ENCODE measurements around the gene ACACB.

ACACB gene

DNA sequence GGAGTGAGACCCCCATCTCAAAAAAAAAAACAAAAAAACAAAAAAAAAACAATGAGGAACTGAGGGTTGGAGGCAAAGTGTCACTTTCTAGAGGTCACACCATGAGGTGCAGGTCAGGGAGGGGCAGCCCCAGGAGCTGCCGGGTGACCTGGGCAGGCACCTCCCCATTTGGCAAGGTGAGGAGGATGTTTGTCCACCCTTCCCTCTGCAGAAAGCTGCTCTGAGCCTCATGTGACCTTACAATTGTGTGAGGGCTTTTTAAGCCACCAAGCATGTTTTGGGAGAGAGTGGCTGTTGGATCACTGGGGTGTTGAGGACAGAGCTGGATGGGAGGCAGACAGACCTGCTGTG is 143.1 kb downstream of the ACACB start:
- no peak overlapping the region for H2AFZ ChIP-seq (ENCODE audit: low read depth, low read length)
- H3K27me3 ChIP-seq (ENCODE audit: insufficient read depth, low read length, poor library complexity): no peaks in the 10 kb centered on the region
- H3K79me2 ChIP-seq (ENCODE audit: insufficient read depth, low read length): no peaks in the 10 kb centered on the region
- DNase-seq (no peak), ATAC-seq (ENCODE audit: insufficient read depth, low read depth) (no peak)
- no peaks in the 10 kb centered on the region for H3K36me3 ChIP-seq (ENCODE audit: insufficient read depth, low read length)
- no peaks in the 10 kb centered on the region for H3K9me3 ChIP-seq (ENCODE audit: insufficient read depth, low read length, severe bottlenecking)
- no peaks in the 10 kb centered on the region for H3K4me1 ChIP-seq (ENCODE audit: insufficient read depth, low read length)
- no peak for TF ChIP-seq CTCF (IDR thresholded peaks at IDR 0.05; ENCODE audit: borderline replicate concordance, extremely low read depth, low read length, poor library complexity, severe bottlenecking)
- TF ChIP-seq EZH2 (IDR thresholded peaks at IDR 0.05; ENCODE audit: borderline replicate concordance, low read depth, low read length, severe bottlenecking): no peak
- H3K27ac ChIP-seq (ENCODE audit: low read length): no peak overlapping the region
- H3K4me3 ChIP-seq (ENCODE audit: low read depth in 1 of 2, low read length in 2 of 2): no peak overlapping the region
- H4K20me1 ChIP-seq (ENCODE audit: insufficient read depth, low read length): no peaks in the 10 kb centered on the region
- H3K4me2 ChIP-seq (ENCODE audit: insufficient read depth, low read length): no peak overlapping the region
- no peak overlapping the region for H3K9ac ChIP-seq (ENCODE audit: low read depth, low read length)

GRCh38 chr12:109261087-109261486 is 144.7 kb downstream of the ACACB start:
- no peaks in the 10 kb centered on the region for H3K36me3 ChIP-seq (ENCODE audit: insufficient read depth, low read length)
- no peaks in the 10 kb centered on the region for H3K9me3 ChIP-seq (ENCODE audit: insufficient read depth, low read length, severe bottlenecking)
- H4K20me1 ChIP-seq (ENCODE audit: insufficient read depth, low read length): no peaks in the 10 kb centered on the region; the same call in 1 of the 2 replicates
- H3K4me2 ChIP-seq (ENCODE audit: insufficient read depth, low read length): no peak overlapping the region
- H3K4me3 ChIP-seq (ENCODE audit: low read depth in 1 of 2, low read length in 2 of 2): no peak overlapping the region
- no peak overlapping the region for H3K9ac ChIP-seq (ENCODE audit: low read depth, low read length)
- H3K79me2 ChIP-seq (ENCODE audit: insufficient read depth, low read length): no peaks in the 10 kb centered on the region
- no peak overlapping the region for H2AFZ ChIP-seq (ENCODE audit: low read depth, low read length)
- no peak for TF ChIP-seq CTCF (IDR thresholded peaks at IDR 0.05; ENCODE audit: borderline replicate concordance, extremely low read depth, low read length, poor library complexity, severe bottlenecking)
- H3K27ac ChIP-seq (ENCODE audit: low read length): no peak overlapping the region
- ATAC-seq (ENCODE audit: insufficient read depth, low read depth) (no peak), DNase-seq (no peak)
- no peaks in the 10 kb centered on the region for H3K4me1 ChIP-seq (ENCODE audit: insufficient read depth, low read length)
- no peaks in the 10 kb centered on the region for H3K27me3 ChIP-seq (ENCODE audit: insufficient read depth, low read length, poor library complexity)

DNA sequence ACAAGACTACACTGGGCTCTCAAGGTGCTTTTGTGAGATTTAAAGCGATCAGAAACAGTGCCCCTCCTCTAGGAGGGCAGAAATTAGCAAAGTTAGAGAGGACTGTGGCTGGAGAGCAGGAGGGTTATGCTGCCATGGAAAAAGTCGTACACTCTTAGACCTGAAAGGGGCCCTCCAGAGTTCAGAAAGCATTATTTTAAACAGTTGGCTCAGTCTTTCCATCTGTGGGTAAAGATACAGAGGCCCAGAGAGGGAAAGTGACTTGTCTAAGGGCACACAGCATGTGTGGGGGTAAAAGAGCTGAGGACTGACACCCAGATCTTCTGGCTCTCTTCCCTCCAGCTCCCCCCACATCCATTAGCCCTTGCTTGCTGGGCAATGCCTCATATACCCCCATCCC is 145.6 kb downstream of the ACACB start:
- DNase-seq: no peak
- Histone ChIP-seq H3K4me1 (ENCODE audit: insufficient read depth, low read length) (no peaks in the 10 kb centered on the region), H3K79me2 (ENCODE audit: insufficient read depth, low read length) (no peaks in the 10 kb centered on the region), H3K9ac (ENCODE audit: low read depth, low read length) (no peak overlapping the region), H3K9me3 (ENCODE audit: insufficient read depth, low read length, severe bottlenecking) (no peaks in the 10 kb centered on the region), H3K36me3 (ENCODE audit: insufficient read depth, low read length) (no peaks in the 10 kb centered on the region), H3K4me2 (ENCODE audit: insufficient read depth, low read length) (no peak overlapping the region), H3K27ac (ENCODE audit: low read length) (no peak overlapping the region), H2AFZ (ENCODE audit: low read depth, low read length) (no peak overlapping the region), H3K4me3 (ENCODE audit: low read depth in 1 of 2, low read length in 2 of 2) (no peak overlapping the region), H3K27me3 (ENCODE audit: insufficient read depth, low read length, poor library complexity) (no peaks in the 10 kb centered on the region), H4K20me1 (ENCODE audit: insufficient read depth, low read length) (no peaks in the 10 kb centered on the region; the same call in 1 of the 2 replicates)
- TF ChIP-seq CTCF (IDR thresholded peaks at IDR 0.05; ENCODE audit: borderline replicate concordance, extremely low read depth, low read length, poor library complexity, severe bottlenecking) (no peak), EZH2 (IDR thresholded peaks at IDR 0.05; ENCODE audit: borderline replicate concordance, low read depth, low read length, severe bottlenecking) (no peak)
- no peak for ATAC-seq (ENCODE audit: insufficient read depth, low read depth)

GRCh38 chr12:109263439-109263838 is 147.1 kb downstream of the ACACB start:
- H4K20me1 ChIP-seq (ENCODE audit: insufficient read depth, low read length): no peaks in the 10 kb centered on the region; the same call in 1 of the 2 replicates
- no peaks in the 10 kb centered on the region for H3K9me3 ChIP-seq (ENCODE audit: insufficient read depth, low read length, severe bottlenecking)
- H3K36me3 ChIP-seq (ENCODE audit: insufficient read depth, low read length): no peaks in the 10 kb centered on the region
- H3K4me1 ChIP-seq (ENCODE audit: insufficient read depth, low read length): no peaks in the 10 kb centered on the region
- no peak overlapping the region for H3K4me3 ChIP-seq (ENCODE audit: low read depth in 1 of 2, low read length in 2 of 2)
- H3K79me2 ChIP-seq (ENCODE audit: insufficient read depth, low read length): no peaks in the 10 kb centered on the region
- H3K4me2 ChIP-seq (ENCODE audit: insufficient read depth, low read length): no peak overlapping the region
- no peaks in the 10 kb centered on the region for H3K27me3 ChIP-seq (ENCODE audit: insufficient read depth, low read length, poor library complexity)
- DNase-seq (no peak), ATAC-seq (ENCODE audit: insufficient read depth, low read depth) (no peak)
- TF ChIP-seq EZH2 (IDR thresholded peaks at IDR 0.05; ENCODE audit: borderline replicate concordance, low read depth, low read length, severe bottlenecking): no peak
- TF ChIP-seq CTCF (IDR thresholded peaks at IDR 0.05; ENCODE audit: borderline replicate concordance, extremely low read depth, low read length, poor library complexity, severe bottlenecking): no peak
- no peak overlapping the region for H3K9ac ChIP-seq (ENCODE audit: low read depth, low read length)
- H2AFZ ChIP-seq (ENCODE audit: low read depth, low read length): no peak overlapping the region
- H3K27ac ChIP-seq (ENCODE audit: low read length): no peak overlapping the region

Data from DND-41 (cell line).